ENCODE measurements around the gene ANKRD44.

The ANKRD44 gene

DNA sequence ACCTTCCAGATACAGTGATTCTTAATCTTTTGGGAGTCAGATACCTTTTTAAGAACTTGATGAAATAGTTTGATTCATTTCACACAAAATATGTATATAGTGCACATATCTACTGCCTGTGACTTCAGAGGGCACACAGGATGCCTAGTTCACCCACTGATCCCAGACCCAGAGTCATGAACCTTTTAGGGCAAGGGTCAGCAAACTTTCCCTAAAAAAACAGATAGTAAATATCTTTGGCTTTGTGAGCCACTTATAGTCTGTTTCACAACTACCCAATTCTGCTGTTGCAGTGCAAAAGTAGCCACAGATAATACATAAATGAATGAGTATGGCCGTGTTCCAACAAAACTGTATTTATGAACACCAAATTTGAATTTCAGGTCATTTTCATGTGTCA lies 124.9 kb downstream of the ANKRD44 start:
- no peak for DNase-seq (ENCODE audit: extremely low read depth in 1 of 2, low read depth in 1 of 2)

DNA sequence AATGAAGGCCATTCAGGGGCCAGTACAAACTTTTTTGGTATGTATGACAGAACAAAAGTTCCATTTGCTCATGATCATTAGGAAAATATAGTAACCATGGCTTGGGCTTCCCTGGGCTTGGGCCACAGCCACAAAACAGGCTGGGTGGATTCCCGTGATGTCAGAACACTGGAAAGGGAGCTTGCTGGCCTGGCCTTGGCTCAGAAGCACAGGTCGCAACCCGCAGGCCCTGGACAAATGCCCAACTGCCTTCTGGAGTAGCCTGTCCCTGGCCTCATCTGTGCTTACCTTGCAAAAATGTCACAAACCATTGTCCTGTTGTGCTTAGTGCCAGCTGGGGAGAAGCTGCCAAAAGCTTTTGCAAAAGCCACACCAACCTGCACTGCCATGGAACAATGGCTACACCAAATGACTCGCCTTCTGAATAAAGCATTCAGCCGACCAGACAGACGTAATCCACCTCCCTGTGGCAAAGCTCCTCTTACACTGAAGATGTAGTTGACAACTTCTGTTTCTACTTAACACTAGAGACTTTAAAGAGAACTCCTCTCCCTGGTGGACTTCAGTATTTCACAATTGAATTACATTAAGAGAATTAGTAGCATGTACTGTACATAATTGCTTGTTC lies 125.5 kb downstream of the ANKRD44 start:
- no peak for DNase-seq (ENCODE audit: extremely low read depth in 1 of 2, low read depth in 1 of 2)

DNA sequence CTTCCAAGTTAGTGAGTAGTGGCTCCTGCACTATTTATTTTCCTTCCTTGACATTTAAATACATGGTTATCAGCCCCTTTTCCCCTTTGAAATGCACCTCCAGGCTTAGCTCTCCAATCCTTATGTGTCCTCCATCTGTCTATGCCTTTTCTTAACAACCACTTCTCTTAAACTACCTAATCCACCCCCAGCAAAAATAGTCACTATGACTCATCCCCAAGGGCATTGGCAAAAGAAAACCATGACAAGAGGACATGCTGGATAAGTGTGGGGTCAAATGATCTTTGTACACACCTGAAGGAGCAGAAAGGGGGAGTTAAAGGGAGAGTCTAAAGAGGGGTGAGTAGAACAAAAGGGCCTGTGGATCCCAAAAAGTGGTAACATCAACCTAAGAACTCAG lies 127.2 kb downstream of the ANKRD44 start:
- DNase-seq (ENCODE audit: extremely low read depth in 1 of 2, low read depth in 1 of 2) = no peak

DNA sequence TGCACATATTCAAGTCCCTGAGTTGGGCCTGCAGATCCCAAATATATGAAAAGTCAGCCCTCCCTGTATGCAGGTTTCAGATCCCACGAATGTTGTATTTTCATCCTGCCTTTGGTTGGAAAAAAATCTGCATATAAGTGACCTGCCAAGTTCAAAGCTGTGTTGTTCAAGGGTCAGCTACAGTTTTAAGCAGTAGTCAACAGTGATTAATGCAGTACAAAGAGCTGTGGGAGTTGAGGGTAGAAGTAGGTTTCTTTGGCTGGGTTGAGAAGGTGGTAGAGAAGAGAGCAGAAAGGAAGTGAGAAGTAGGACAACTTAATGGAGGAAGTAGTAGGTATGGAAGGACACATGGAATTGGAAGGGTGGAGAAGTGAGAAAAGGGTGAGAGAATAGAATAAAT lies 127.9 kb downstream of the ANKRD44 start:
- no peak for DNase-seq (ENCODE audit: extremely low read depth in 1 of 2, low read depth in 1 of 2)

DNA sequence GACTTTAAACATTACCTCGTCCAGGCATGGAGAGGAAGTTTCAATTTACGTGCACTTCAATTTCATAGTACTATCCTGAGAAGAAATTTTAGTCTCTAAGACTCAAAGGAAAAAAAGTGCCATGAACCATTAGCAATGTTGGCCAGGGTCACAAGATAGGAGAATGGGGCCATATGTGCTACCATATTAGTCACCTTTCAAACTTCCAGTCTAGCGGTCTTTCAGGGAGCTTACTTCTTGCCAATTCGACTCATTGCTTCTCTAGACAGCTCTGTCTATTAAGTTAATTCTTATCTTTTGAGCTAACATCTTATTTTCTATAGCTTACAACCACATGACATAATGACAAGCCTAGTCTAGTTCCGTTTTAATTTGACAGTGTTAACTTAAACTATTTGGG lies 129.1 kb downstream of the ANKRD44 start:
- DNase-seq (ENCODE audit: extremely low read depth in 1 of 2, low read depth in 1 of 2) = no peak

DNA sequence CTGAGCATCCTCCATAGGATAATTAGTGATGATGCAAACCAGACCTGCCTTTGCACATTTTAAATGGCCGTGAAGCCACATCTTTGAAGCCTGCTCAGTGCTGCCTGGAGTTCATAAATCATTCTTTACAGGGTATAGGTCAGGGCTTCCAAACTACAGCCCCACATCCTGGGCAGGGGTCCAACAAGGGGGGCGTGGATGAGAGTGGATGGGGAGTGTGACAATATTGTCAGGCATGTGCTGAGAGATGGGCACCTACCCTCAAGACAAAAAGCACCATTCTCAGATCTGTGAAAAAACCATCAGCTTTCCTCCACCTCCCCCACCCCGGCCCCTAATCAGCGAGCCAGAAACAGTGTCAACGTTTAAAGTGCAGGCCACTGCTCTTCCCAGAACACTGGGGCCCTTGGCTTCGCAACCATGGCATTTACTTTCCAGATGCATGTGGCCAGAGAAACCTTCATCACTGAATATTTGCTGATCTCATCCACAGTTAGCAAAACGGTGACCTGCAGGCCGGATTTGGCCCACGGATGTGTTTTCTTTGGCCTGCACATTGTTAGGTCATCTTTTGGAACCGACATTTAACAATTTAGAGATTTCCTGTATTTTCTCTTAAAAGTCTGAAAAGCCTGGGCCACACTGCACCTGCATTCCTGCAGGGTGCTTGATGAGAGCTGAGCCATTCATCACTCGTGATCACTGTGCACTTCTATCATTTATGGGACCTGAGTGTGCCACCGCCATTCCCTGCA lies 130.7 kb downstream of the ANKRD44 start:
- DNase-seq (ENCODE audit: extremely low read depth in 1 of 2, low read depth in 1 of 2) = no peak

DNA sequence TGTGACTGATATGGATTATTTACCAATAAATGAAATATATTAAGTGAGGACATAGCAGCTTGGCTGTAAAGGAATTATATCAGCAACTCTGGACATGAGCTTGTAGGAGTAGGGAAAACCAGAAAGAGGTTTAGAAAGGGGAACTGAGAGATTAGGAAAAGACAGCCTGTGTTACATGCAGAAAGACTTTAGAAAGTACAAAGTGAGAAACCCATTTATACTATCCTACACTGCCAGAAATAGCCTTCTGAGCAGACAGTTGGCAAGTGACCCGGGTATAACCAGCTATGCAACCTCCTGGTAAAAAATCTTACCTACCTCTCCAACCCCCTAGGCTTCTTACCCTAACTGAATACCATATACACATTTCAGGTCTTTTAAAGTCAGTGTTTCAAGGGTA lies 134.1 kb downstream of the ANKRD44 start:
- DNase-seq (ENCODE audit: extremely low read depth in 1 of 2, low read depth in 1 of 2) = no peak

DNA sequence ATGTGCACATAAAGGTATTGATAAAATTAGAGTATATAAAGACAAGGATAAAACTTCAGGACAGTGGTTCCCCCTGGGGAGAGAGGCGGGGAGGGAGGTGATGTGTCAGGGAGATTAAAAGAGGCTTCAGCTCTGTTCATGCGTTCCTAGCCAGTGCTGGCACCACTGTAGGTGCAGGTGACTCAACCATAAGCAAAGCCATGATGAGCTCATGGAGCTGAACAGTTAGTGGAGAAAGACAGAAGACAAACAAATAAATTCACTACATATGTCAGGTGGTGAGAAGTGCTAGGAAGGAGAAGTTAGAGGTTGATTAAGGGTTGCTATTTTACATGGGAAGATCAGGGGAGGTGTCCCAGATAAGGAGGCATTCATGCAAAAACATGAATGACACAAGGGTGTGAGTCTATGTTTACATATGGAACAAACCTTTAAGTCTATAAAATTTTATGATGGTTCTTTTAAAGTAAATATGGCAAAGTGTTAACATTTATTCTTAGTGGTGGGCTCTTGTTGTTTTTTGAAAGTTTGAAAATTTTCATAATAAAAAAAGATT lies 136.0 kb downstream of the ANKRD44 start:
- no peak for DNase-seq (ENCODE audit: extremely low read depth in 1 of 2, low read depth in 1 of 2)

DNA sequence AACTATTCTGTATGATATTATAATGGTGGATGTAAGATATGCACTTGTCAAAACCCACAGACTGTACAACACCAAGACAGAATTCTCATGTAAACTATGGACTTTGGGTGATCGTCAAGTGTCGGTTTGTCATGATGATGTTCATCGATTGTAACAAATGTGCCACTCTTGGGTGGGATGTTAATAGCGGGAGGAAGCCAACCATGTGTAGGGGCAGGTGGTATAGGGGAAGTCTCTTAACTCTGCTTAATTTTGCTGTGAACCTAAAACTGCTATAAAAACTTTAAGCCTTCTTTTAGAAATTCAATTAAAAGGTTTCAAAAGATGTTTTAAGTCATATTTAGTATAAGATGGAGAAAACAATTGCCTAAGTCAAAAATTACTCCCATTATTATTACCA lies 139.0 kb downstream of the ANKRD44 start:
- DNase-seq (ENCODE audit: extremely low read depth in 1 of 2, low read depth in 1 of 2) = no peak

DNA sequence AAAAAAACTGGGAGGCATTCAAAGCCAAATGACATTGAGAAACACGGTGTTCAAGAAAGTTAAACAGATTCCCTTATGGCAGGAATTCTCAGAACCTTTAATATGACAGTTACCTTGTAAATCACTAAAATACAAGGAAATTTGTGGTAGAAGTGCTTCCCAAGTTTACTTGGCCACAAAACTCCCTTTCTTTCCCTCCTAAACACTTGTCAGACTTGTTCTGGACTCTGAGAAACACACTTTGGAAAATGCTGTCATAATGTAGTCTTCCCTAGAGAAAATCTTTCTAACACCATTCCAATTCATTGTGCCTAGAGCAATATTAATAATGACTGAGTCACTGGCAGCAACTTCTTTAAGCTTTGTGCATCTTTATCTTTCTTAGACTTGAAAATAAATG lies 140.4 kb downstream of the ANKRD44 start:
- DNase-seq (ENCODE audit: extremely low read depth in 1 of 2, low read depth in 1 of 2) = no peak

DNA sequence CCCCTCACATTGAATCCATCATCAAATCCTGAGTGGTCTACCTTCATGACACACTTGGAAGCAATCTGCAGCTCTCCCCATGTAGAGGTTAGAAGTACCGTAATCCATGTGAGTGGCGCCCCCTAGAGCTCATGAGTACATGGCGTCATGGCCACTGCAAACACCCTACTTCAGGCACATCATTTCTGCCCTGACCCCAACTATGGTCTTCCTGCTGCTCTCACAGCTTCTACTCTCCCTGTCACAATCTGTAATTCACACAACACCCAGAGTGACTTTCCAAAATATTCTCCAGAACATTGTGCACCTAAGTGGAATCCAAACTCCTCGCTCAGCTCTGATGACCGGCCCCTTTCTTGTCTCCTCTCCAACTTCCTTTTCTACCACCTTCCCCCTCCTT lies 141.9 kb downstream of the ANKRD44 start:
- DNase-seq (ENCODE audit: extremely low read depth in 1 of 2, low read depth in 1 of 2) = peak; percentile 45 to 56

DNA sequence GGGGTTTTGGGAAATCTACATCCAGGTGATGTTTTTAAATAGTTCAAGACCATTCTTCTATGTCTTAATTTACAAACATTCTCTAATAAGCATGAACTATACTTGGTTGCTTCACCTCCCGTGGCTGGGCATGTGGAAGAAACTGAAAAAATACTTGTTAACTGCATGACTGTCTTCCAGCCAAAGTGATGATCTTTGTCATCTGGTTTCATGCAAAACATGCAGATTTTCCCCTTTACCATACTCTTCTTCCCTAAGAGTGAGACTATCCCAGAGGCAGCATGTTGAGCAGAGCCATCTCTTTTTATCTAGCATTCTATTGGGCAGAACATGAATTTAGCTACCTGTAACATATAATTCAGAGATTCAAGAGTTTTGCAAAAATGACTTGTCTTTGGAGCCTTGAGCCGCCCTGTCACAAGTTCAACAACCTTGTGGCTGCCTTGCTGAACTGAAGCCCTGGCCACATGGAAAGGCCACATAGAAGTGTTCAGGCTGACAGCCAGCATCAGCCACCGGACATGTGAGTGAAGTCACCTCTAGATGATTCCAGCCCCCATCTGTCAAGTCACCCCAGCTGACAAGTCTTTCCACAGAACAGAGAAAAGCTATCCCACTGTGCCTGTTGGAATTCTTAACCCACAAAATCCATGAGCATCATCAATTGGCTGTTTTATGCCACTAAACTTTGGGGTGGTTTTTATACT lies 142.8 kb downstream of the ANKRD44 start:
- no peak for DNase-seq (ENCODE audit: extremely low read depth in 1 of 2, low read depth in 1 of 2)

DNA sequence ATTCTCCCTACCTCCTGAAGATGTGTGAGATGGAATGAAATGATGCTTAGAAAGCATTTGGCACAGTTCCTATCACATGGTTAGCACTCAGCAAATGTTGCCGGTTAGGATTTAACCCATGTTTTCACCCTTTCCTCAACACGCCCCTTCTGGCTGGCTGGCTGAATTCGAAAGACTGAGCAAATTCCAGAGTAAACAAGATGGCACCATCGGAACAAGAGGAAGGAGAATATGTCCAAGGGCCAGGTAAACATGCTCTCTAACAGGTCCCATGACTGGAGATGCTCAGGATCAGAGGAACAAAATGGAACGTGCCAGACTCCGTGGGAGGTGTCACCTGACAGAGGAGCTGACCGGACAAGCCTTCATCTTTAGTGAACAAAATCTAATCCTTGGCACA lies 145.6 kb downstream of the ANKRD44 start:
- no peak for DNase-seq (ENCODE audit: extremely low read depth in 1 of 2, low read depth in 1 of 2)

DNA sequence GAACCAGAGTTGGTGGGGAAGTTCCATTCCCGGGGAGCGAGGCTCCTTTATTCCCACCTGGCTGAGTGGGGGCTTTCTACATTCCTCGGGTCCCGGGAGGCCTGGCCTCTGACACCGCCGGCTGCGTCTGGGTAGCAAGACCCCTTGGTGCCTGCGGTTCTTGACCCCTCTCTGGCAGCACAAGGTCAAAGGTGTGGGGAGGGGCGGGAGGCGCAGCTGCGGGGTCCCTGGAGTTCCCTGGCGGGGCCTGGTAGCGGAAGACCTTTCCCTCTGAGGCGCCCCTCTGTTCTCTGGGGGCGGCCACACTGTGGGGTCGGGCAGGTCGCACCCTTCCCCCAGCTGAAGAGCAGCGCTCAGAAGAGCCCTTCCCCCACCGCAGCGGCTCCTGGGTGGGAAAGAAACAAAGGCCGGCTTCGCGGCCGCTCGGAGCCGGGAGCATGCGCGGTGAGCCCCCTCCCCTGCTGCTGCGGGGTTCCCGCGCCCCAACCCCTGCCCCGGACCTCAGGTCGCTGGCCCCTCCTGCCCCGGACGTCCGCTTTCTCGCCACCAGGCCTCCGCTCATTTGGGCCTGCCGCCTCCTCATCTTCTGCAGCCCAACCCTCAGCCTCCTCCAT lies 146.3 kb downstream of the ANKRD44 start:
- no peak for DNase-seq (ENCODE audit: extremely low read depth in 1 of 2, low read depth in 1 of 2)

DNA sequence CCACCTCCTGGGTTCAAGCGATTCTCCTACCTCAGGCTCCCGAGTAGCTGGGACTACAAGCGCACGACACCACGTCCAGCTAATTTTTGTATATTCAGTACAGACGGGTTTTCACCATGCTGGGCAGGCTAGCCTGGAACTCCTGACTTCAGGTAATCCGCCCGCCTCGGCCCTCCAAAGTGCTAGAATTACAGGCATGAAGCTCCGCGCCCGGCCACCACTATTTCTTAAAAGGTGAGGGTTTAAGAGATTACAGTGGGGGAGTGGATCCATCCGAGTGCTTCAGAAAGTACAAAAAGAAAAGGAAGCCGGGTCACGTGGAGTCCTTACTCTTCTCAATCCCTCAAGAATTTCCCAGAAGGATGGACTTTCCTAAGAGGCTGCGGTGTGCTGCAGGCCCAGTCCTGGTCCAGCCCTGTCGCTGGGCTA lies 146.9 kb downstream of the ANKRD44 start:
- DNase-seq (ENCODE audit: extremely low read depth in 1 of 2, low read depth in 1 of 2) = no peak

DNA sequence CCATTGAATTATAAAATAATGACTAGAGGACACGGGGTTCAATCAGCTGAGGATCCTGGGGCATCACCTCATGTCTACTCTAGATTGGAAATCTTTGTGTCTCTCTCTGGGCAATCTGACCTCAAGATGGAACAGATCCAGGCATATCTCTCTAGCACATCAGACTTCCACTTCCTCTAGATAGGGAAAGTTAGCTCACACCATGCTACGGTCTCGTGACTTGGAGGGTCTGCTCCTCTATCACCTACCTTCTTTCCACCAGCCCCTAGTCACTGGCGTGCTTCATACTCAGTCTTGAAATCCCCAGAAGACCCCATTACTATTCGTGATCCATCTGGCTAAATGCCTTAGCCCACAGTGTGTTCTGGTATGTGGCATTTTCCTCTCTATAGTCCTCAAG lies 148.8 kb downstream of the ANKRD44 start:
- DNase-seq (ENCODE audit: extremely low read depth in 1 of 2, low read depth in 1 of 2) = no peak

DNA sequence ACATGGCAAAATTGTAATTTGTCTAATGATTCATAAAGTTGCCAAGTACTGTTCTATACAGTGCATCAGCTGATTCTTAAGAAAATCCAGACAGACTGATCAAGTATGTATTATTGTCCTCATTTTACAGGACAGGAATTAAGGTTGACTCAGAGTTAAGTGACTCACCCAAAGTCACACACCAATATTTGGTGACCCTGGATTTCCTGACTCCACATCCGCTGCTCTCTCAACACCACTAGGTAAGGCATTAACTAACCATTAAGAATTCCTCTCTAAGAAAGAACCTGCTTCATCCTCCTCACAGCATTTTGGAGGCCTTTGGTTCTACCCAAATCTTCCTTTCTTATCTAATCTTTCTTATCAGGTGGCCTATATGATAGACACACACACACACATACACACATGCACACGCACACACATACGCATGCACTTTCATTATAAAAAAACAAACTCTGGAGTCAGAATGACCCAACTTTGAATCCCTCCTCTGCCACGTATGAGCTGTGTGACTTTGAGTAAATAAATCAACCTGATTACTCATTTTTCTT lies 150.8 kb downstream of the ANKRD44 start:
- DNase-seq (ENCODE audit: extremely low read depth in 1 of 2, low read depth in 1 of 2) = no peak

DNA sequence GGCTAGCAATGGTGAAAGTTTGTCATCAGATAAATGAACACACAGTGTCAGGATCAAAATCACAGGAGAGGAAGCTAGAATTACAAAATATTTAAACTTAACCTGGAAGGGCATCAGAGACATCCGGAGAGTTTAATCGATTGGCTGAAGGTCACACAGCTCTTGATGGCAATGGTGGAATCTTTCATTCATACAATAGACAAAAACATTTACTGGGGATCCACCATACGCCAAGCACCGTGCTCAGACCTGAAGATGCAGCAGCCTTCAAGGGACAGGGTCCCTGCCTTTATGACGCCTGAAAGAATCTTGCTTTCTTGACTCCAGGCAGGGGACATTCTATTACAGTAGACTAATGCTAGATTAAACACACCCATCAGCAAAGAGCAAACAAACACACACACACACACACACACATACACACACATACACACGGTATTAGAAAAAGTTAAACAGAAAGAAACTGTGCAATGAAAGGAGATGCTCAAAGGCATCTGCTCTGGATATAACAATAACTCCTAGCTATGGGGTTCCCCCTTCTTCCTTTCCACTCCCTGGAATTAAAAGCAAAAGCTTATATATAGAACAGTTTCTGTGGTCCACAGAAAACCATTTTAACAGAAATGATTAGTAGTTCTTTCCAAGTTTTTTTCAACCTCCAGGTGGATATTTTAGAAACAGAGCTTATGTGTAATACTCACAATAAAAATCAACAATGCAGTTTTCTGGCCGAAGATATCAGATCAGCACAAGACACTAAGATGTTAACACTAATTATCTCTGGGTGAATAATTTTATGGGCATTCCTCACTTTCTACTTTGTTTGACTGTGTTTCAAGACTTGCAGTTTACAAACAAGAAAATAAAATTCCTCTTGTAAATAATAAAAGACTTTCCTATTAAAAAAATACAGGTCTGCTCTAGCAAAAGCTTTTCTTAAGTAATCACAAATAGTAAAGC lies 151.7 kb downstream of the ANKRD44 start:
- no peak for DNase-seq (ENCODE audit: extremely low read depth in 1 of 2, low read depth in 1 of 2)

DNA sequence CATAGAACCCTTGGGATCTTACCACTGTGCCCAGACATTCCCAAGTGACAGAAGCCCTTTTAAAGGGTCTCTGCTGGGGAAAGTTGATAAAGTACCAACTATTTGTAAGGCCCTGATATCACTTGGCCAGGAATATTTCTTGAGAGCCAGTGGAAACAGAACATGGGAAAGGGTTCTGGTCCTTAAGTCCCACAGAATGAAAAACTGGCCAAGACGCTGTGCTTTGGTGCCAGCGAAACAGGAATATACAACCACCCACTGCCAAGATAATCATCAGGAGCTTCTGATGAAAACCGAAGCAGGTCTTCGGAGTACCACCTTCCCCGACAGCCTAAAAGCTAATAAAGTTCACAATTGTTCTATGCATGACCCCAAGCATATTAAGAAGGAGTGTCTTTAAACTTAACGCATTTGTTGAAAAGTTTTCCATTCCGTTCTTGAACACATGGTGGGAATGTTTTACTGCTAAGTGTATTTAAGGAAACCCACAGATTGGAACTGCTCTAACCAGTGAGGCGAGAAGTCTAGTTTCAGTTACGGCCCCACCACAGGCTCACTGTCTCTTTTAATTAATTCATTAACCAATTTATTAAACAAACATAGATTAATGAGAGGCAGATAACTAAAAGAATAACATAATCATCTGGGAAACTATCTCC lies 152.6 kb downstream of the ANKRD44 start:
- DNase-seq (ENCODE audit: extremely low read depth in 1 of 2, low read depth in 1 of 2) = no peak
